ENCODE data around the gene SNORC.

Gene SNORC

DNA sequence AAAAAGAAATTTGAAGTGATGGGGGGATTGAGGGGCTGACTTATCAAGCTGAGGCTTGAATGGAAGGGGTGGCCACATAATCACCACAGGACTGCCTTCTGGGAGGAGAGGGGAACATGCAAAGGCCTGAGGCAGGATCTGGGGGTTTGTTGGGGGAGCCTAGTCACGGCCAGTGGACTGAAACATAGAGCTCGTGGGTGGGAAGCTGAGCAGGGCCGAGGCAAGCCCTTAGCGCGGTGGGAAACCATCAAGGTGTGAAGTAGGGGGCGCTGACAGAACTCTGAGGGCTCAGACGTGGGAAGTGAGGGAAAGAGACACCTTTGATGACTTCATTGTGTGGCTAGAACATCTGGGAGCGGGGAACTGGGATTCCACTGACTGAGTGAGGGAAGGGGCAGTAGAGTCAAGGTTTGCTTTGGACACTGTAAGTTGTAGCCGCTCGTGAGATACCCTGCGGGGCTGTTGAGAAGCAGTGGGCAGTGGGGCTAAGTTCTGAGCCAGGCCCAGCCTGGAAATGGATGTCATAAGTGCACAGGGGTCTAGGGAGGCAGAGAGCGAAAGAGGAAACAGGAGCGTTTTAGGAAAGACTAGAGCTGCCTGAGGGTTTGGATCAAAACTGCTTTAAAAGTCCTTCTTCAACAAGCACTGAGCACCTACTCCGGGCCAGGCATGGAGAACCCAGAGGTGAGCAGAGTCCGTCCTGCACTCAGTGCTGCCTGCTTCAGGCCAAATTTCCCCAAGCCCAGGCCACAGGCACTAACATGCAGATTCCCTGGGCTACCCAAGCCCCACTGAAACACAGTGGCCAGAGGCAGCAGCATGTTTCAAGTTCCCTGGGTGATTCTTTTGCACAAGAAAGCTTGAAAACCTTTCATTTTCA lies 686 bp upstream of the SNORC start:
- DNase-seq, result no peak

DNA sequence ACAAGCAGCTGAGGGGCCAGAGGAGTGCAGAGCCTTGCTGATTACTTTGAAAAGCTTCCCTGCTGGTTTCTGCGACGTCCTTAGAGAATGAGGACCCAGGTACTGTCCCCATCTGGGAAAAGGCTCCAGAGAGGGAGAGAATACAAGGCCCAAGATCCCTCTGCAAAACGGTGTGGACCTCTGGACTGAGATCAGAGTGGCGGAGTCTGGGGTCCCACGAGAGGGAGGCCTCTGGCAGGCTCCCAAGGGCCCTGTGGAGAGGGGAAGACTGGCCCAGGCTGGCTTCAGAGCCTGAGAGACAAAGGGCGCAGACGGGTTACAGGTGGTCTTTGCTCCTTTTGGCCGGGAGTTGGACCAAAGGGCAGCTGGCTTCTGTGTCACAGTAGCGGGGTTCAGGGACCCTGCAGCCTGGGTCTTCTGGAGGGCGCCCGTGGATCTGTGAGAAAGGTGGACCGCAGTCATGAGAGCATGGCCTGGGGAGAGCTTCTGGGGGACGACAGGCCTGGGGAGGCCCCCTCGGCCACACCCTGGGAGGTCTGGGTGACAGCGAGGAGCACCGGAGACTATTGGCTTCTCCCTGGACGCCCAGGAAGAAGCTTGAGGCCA lies 805 bp downstream of the SNORC start:
- DNase-seq, result no peak

DNA sequence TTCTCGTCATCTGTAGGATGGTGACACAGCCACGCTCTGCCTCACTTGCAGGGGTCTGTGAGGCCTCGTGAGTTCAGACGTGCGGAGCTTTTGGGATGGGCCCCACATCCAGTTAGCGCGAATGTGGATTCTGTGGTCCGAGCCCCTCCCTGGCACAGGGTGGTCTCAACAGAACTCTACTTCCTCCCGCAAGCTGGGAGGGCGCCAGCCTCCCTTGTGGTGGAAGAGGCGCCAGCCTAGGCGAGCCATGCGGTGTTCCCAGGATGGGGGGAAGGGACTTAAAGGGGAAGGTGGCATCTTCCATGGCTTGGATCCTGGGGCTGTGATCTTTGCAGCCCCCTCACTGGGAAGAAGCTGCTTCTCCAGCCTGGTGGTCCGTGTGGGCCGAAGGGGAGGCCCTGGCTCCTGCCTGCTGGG lies 1.4 kb downstream of the SNORC start:
- DNase-seq, result no peak

DNA sequence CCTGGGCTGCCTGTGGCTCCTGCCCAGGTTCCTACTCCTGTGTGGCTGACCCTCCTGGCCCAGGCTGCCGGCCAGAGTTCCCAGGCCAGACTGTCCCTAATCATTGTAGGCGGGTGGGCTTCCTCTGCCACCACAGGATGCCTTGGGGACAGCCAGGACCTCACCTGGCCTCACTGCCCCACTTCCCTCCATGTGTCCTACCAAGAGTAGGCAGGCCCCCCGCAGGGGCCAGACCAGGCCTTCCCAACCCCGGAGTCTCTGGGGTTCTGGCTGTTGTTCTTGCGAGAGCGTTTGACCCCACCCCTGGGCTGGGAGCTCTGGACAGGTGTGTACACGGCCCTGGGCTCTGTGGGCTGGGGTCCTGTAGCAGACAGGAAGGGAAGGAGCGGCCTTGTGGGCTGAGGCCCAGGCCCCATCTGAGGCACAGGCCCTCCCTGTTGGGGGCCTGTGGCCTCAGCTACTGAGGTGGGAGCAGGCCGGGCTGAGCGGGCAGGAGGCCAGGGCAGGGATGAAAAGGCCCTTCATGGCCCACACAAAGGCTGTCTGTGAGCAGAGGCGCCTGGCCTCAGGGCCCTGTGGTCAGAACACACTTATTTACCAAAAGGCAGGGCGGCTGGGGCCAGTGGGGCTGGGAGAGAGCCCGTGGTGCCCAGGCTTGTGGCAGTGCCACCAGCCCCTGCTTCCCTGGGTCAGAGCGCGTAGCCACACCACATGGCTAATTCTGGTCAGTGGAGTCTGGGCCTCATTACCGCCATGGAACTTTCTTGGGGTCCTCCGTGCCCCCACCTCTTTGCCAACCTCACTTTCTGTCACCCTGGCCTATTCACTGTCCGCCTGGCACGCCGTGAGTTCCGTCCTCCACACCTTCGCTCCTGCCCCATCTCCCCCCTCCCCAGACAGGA lies 2.0 kb downstream of the SNORC start:
- no peak for DNase-seq

DNA sequence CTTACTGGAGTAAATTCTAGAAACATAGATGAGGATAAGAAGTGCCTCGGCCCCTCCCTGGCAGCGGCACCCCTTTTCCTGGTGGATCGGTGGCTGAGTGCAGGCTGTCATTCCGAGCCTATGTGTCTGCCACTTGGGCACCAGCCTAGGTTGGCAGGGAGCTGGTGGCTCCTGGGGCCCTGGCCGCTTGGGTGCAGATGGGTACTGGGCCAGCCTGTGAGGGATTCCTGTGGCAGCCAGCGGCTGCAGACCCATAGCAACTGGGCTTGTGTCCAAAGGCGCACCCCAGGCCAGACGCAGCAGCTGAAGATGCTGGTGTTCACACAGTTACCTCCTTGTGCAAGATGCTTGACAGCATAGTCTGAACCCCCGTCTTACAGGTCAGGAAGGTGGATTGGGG lies 2.8 kb downstream of the SNORC start:
- no peak for DNase-seq

DNA sequence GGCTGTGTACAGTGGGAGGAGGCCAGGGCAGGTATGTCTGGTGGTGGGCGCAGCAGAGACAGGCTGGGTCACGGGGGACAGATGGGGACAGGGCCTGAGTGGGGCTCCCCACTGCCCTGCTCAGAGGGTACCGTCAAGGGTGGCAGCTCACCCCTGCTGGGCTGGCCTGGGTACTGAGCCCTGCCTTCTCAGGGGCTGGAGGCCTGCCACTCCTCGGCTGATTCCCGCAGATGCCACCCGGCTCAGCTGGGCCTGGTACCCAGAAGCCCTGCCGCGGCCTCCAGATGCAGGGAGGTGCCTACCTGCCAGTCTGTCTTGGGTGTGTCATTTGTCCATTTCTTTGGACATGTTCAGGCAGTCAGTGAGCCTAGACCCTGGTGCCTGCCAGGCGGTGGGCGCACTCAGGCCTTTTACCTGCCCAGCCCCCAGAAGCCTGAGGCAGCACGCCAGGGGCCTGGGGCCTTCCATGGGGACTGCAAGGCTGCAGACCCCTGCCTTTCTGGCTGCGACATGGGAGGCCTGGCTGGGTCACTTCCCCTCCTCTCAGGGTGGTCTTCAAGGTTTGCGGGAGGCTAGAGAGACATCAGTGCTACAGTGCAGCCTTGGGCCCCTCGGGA lies 3.3 kb downstream of the SNORC start:
- no peak for DNase-seq

DNA sequence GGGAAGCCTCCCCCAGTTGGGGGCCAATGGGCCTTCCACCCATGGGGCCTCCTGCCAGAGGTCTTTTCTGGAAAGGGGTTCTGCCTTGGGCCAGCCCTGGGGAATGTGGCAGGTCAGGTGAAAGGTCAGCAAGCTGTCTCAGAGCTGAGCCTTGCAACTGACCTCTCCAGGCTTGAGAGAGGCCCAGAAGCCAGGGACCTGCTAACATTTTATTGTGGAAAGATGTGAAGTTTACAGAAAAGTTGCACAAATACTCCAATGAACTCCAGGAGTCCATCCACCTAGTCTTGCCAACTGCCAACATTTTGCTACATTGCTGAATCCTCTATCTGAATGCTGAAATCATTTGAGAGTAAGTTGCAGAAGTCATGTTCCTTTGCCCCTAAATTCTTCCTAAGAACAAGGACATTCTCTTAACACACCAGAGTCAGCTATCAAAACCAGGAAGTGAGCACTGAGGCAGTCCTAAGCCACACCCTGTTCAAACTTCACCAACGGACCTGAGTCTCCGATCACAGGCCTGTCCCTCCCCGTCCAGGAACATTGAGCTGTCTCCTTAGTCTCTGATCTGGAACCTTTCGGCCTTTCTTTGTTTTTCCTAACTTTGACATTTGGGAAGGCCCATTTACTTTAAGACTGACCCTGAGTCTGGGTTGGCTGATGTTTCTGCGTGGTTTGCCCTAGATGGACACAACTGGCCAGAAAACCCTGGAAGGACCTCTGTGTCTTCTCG lies 4.0 kb downstream of the SNORC start:
- DNase-seq, result no peak

DNA sequence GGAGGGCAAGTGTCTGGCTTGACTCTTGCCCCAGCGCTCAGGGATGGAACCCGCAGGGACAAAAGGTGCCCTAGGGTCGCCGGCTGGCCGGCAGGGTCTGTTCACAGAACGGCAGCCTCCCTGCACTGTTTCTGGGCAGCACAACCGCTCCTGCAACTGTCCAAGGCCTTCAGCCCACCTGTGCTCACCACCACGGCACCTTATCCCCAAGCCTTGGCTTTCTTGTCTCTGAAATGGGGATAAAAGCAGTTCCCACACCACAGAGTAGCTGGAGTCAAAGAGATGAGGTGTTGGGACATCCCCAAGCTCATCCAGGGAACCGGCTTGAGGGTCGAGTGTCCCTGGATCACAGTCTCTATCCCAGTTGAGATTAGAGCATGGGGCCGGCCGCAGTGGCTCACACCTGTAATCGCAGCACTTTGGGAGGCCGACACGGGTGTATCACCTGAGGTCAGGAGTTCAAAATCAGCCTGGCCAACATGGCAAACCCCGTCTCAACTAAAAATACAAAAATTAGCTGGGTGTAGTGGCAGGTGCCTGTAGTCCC lies 4.7 kb downstream of the SNORC start:
- no peak for DNase-seq

DNA sequence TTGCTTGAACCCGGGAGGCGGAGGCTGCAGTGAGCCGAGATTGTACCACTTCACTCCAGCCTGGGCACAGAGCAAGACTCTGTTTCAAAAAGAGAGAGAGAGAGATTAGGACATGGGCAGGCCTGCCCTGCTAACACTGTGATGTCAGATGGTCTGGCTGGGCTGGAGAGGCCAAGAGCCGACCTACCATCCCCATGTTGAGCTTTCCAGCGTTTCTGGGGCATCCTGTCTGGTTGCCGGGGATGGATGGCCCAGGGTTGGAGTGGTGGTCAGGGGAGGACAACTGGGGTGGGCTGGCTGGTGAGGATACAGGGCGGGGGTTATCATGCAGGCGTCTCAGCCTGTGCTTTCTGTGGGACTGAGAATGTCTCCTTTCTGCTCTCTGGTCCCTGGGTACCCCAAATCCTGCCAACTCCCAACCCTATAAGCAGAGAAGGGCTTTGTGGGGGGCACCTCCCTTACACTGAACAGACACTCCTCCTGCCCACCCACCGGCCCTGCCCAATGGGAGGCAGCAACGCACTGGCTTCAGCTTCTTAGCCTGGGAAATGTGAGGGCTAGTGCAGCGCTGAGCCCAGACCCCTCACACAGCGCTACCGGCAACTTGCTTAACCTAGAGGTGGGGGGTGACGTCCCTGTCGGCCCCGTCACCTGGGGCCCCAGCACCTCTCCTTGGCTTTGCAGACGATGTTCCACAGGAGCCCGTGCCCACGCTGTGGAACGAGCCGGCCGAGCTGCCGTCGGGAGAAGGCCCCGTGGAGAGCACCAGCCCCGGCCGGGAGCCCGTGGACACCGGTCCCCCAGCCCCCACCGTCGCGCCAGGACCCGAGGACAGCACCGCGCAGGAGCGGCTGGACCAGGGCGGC lies 5.4 kb downstream of the SNORC start:
- DNase-seq, result no peak

DNA sequence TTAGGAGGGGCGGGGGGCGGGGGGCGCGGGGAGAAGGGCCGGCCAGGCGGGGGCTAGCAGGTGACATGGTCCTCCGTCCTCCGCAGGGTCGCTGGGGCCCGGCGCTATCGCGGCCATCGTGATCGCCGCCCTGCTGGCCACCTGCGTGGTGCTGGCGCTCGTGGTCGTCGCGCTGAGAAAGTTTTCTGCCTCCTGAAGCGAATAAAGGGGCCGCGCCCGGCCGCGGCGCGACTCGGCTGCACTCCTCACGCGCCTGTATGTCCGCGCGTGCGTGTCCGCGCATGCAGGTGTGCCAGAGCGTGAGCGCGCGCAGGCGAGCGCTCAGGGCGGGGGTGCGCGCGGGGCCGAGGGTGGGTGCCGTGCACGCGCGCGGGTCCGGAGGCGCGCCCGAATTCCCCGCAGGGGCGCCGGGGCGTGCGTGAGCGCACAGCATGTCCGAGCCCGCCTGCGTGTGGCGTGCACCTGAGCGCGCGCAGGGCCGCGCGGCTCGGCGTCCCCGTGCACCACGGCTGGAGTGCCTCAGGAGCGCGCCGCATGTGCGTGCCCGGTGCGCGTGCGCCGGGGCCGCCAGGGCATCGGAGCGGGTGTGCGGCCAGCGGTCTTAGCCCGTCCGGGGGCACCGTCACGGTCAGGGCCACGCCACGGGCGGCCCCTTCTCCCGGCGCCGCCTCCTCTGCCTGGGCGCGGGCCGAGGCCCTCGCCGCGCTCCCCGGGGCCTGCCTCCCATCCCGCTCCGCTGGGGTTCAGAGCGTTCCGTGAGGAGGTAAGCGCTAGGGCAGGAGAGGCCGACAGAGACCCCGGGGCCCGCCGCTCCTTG lies 6.3 kb downstream of the SNORC start:
- DNase-seq, result peak in 1 of 2 donors; percentile 51

DNA sequence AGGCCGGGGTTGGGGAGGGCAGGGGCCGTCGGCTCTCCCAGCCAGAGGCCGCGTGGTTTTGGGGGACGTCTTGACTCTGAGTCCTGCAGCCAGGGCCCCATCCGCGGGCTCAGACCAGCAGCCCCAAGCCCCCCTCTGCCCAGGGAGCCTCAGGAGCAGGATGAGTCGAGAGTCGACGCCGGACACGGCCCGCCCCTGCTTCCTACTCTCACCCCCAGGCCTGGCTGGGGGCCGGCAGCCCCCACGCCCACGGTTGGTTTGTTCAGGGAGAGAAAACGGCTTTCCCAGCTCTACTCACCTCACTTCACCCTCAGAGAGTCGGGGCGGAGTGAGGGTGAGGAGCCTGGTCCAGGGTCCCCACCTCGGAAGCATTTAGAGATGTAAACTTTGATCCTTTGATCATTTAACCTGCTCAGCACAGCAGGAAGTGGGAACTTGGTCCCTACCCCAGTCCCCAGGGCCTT lies 6.9 kb downstream of the SNORC start:
- DNase-seq, result no peak

DNA sequence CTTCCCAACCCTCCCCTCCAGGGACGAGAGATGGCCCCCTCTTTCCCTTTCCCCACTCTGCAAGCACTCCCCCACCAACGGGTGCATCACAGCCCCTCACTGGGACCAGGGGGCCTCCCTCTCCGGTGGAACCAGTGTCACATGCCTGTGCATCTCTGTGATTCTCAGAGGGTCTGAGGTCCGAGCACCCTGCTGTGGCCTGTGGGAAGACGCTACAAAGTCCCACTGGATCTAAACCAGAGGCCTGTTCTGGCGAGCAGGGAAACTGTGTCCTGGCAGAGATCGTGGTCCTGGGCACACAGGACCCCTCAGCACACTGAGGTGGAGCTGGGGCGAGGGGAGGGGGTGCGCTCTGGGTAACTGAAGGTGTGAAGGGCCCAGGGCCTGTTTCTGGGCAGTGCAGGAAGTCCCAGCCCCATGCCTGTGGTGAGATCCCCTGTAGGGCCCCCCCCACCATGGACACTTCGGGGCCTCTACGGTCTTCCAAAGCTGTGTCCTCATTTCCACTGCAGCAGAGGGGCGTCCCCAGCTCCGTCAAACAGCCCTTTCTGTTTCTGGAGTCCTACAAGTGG lies 8.0 kb downstream of the SNORC start:
- no peak for DNase-seq

DNA sequence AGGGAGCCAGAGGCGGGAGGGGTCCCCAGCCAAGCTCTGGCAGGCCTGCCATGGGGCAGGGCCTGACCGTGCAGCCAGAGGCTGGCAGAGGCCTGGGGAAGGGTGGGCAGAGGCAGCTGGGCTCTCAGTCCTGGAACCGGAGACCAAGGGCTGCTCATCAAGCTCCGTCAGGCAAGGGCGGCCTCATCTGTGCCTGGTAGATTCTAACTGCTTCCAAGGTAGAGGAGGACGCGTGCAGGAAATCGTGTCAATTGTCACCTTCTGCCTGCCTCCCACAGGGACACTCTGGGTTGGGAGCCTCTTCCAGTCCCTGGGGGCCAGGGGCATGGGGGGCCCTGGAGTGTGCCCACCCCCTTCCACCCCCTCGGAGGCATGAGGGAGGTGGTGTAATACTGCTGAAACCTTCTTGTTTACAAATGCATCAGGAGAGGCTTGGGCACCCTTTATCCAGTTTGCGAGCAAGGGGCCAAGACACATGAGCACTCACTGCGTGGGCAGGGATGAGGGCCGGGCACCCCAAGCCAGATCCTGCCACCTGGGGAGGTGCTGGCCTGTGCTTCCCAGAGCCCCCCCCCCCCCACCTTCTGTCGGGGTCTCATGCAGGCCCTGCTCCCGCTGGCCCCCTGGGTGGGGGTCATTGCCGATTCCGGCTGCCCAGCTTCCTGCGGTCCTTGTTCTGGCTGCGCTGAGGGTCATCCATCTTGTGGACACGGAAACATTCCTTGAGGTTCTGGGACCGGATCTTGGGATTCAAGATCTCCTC lies 9.0 kb downstream of the SNORC start:
- DNase-seq, result no peak

DNA sequence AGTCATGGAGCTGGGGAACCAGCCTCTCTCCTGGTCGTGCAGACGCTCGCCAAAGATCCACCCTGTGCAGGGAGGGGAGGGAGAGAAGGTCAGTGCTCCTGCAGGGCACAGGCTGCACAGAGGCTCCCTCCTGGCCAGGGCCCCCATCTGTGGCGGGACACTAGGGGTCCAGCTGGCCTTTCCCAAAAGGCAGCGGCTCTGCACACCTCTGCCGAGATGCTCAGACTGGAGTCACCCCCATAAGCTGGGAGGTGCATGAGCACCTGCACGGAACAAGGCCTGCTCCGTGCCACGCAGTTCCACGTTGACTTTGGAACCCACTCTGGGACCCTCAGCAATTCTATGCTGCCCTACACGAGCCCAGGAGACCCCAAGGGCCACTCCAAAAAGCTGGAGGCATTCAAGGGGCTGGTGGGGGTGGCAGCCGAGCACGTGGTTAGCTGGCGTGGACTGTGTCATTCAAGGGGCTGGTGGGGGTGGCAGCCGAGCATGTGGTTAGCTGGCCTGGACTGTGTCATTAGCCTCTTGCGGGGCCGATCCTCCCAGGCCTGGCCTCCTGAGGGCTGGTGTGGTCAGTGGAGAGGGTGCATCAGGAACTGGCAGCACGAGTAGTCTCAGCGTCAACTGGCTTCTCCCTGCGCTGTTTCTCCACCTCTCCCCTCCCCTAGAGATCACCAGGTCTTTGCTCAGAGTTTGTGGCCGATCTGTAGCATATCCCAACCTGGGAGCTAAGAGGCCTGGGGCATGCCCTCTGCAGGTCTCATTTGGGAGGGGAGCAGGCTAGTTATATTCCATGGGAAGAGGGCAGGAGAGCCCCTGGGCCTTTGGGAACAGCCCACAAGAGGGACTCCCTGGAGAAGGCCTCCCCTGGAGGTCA lies 9.8 kb downstream of the SNORC start:
- DNase-seq, result no peak

DNA sequence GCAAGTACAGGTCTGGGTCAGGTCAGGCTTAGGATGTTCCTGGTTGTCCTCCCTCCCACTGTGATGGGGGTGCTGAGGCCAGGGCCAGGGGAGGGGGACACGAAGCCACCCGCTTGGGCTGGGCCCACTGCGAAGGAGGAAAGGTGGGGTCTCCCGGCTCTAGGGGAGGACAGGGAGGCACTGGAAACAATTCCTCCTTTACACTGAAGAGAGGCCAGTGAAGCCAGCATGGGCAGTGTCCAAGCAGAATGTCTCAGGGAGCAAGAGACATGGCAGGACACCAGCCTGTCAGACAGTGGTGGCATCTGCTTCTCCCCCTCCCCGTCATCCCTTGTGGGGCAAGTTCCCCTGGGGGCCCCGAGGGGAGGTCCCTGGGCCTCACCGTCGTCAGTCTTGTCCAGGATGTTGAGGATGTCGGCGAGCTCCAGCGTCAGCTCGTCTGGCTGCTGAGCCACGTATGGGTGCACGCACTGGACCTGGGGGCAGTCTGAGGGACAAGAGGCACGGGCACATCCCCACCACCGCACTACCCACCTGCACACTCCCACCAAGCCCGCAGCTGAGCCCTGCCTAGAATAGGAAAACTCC lies 10.8 kb downstream of the SNORC start:
- DNase-seq, result no peak

DNA sequence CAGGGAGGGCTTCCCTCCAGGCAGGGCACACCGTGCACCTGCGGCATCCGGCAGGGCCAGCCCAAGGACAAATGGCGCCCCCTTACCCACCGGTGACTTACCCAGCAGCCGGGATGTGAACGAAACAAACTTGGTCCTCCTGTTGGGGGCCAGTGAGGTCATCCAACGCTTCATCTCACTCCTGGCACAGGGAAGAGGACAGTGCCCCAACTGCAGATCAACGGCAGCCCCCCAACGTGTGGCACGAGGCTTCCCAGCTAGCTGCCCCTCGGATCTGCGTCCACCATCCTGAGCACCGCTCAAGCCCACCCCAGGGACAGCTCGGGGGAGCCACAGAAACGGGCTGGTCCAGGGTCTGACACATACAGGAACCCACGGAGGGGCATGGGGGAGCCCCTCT lies 12.0 kb downstream of the SNORC start:
- DNase-seq, result no peak

DNA sequence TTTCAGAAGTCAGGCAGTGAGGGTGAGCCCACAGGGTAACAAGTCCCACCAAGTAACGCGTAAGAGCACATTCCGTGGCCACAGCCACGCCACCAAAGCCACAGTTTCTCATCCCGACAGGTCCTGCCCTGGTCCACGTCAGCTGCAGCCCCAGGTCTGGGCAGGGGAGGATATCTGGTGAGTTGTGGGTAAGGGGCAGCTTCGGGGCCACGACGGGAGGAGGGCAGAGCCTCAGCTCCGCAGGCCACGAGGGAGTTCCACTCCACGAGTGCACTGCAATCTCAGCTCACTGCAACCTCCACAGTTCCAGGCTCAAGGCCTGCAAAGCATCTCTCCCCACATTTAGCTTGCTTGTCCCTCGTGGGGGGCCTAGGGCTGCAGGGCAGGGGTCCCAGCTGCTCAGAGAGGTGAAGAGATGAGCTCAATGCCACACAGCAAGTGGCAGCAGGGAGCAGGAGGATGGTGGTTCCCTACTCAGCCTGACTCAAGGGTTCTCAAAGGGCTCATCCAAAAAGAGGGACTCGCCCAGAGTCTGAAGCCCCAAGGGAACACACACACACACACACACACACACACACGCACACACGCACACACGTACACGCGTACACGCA lies 12.5 kb downstream of the SNORC start:
- DNase-seq, result no peak
